Cardiac septum (tissue), 1 donor: ENCODE data around the gene TPM1. TPM values are rescaled to one million over a fixed set of nuclear protein-coding genes. Genes with fewer than 3 reads are reported as not detected.

Experiments used
- DNase-seq: peaks from one replicate; pipeline ENCODE4 v3.0.0-alpha.2; 2020; ENCODE audit warnings: low spot score
- intact Hi-C: fragments of 100-400 bp; cut with DNase I; formaldehyde crosslinking; loops from one replicate; pipeline ENCODE4 v1.14.0; 2022
- total RNA-seq: library from RNA; stranded (reverse); fragmentation: NEBNext Ultra II Directional; extraction: Animal tissue kit (Norgen Biotek cat#: 25700); gene quantifications from one replicate; pipeline ENCODE4 v1.2.1, GENCODE V29; 2021
- donor health status: DM: no; HTN: no; CAD: no.

TPM1 gene
- total RNA-seq, 1 donor from 2014 or later, result 14,297 TPM

DNA sequence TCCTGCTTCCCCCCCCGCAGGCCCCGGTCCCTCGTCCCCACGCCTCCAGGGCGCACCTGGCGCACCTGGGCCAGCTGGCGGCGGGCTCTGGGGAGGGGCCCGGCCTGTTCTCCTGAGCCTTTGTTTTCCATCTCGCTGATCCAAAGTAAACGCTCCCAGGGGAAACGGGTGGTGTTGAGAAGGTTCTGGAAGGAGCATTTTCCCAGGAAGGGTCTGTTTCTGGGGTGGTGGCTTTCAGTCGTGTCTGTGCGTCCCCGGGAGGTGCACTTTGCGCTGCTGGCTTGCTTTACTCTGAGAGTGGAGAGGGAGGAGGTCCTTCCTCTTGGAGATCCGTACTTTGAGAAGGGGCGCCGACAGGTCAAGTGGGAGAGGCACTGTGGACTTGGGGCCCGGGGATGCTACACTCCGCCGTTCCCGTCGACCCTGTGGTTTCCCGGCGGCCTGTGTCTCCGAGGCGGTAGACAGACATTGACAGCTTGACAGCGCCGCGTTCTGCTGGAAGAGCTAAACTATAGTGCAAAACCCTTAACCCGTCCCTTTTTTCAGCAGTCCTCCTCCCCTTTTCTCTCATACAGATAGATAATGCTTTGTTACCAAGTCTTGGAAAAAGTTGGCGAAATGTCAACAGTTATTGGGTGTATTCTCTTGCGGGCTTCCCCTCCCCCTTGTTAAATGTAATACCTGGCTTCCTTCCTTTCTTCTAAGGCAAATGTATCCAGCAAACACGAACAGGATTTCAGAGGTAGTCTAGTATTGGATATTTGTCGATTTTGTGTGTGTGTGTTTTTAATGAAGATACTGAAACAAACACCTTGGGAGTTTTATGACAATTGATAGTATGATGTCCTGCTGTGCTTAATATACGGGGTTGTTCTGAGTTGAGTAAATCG lies 6.5 kb downstream of the TPM1 start:
- intact Hi-C loops, result loop anchor here (2.0 to 10.0 kb wide), 2 partner anchors 44 to 226 kb away; partner anchors contain the start of gene APH1B
- peak; percentile 81 for DNase-seq

DNA sequence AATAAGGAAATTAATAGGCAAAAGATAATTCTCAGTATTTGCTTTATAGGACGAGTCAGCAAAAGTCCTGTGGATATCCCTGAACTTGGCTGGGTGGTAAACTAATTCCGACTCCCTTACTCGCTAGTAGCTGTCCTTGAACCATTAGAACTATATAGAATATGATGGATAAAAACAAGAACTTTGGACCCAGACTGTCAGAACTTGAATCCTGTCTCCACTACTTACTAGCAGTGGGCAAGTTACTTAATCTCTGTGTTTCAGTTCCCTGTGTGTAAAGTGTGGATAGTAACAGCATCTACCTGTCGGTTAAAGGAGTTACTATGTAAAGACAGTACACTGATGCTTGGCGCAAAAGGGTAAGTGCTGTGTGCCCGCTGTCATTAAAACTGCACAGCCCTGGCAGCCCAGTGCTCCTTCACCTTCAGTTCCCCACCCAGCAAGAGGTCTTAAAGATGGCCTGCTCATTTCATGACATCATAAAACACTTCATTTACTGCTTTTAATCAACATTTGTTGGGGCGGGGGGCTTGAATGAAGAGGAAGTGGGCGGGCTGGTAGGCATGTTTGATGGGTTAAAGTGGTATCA lies 7.3 kb downstream of the TPM1 start:
- intact Hi-C loops, result loop anchor here (2.0 to 10.0 kb wide), 3 partner anchors 43 to 225 kb away; partner anchors contain the start of genes APH1B and RPS27L
- no peak for DNase-seq

DNA sequence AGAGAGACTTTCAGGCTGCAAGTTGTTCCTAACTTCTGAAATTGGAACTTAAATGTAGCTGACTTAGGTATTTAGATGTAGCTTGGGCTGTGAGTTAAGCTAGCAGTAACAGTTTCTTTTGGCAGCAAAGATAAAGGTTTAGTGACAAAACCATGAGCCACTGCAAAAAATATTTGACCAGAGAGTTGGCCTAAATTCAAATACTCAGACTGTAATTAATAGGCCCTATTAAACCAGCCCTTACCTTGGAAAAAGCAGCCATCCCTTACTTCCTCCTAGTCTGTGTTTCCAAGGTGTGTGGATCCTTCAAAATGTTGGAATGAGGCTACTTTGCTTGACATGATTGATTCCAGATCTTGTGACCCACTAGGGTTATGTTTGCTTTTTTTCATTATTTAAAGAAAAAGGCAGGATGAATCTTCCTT lies 8.2 kb downstream of the TPM1 start:
- no peak for DNase-seq
- intact Hi-C loops, result loop anchor here (10.0 kb wide), 1 partner anchor 104 kb away; the partner anchor contains the start of gene RPS27L

DNA sequence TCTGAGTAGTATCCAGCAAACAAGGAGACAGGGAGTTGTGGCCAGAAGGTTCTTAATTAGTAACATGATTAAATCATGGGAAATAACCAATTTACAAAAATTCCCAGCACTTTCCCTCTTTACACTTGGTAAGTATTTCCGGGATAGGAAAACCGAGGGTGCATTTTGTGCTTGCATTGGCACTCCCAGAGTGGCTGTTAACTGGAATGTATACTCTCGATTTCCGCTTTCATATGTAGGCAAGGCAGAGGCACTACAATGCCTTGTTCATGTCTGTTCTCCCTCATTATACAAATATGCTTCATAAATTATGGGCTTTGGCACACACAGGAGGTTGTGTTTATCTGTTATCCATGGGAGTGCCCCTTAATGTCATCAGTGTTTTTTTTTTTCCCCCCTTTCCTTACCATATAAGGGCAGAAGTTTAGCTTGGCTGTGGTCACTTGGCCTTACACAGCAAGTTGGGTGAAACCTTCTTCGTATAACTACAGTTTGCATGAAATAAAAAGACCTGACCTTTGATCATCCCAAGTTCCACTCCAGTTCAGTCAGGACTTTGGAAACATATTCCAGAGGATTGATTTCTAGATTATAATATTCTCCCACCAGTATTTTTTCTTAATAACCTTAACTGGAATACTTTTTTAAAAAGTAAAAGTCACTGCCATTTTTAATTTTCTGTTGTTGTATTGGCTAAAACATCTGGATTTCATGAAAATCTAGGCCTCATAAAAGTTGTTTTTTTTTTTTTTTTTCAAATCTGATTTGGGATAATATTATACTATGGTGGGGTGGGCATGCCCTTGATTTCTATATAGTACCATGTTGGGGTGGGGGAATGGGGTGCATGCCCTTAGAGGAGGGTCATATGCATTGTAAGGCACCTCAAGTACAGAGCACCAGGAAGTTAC lies 8.9 kb downstream of the TPM1 start:
- intact Hi-C loops, result loop anchor here (10.0 kb wide), 1 partner anchor 103 kb away; the partner anchor contains the start of gene RPS27L
- DNase-seq, result no peak

DNA sequence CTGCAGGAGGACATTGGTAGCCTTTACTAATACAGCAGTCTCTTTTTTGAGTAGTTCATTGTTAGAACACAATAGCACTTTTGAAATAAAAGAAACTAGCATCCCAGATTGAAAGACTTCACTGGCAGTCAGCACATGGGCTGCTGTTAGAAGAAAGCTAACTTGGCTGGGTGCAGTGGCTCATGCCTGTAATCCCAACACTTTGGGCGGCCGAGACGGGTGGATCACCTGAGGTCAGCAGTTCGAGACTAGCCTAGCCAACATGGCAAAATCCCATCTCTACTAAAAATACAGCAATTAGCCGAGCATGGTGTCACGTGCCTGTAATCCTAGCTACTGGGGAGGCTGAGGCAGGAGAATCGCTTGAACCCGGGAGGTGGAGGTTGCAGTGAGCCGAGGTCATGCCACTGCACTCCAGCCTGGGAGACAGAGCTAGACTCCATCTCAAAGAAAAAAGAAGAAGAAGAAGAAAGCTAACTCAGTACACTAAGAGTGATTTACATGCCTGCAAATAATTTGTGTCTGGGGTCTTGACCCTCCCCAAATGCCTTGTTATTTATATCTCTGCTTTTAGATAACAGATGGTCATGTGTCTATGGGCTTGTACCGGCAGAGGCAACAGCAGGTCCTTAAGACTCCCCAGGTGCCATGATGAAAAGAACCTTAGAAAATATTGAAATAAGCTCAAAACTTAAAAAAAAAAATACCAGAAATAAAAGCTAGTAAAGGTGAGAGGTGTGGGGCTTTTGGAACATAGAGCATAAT lies 9.7 kb downstream of the TPM1 start:
- DNase-seq, result no peak
- intact Hi-C loops, result loop anchor here (10.0 kb wide), 1 partner anchor 103 kb away; the partner anchor contains the start of gene RPS27L

DNA sequence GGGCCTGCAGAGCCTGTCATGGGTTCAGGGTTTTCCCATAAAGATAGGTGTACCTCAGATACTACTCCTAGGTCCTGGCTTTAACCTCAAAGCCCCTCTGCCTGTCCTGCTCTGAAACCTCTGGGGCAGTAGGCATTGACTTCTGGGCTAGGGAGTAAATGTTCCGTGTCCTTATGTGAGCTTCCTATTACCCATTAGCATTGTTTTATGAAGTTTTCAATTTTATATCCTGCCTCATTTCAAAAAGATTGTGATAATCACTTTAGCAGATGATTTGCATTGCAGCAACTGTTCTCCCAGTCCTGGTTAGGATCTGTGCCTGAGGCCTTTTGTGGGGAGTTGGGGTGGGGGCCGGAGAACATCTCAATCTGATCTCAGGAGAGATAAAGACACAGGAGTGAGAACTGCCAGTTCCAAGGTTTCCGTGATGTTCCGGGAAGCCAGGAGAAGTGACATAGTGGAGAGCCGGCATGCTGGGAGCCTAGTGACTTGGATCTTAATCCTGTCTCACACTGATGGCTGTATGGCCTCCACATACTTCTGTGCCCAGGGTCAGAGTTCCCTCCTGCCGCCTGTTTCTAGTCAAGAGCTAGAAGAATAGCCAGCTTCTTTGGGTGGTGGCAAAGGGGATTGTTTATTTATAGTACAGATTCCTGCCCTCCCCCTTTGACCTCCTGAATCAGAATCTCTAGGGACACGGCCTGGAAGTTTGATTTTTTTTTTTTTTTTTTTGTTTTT lies 10.6 kb downstream of the TPM1 start:
- DNase-seq, result peak; percentile 76
- intact Hi-C loops, result loop anchor here (10.0 kb wide), 1 partner anchor 102 kb away; the partner anchor contains the start of gene RPS27L

DNA sequence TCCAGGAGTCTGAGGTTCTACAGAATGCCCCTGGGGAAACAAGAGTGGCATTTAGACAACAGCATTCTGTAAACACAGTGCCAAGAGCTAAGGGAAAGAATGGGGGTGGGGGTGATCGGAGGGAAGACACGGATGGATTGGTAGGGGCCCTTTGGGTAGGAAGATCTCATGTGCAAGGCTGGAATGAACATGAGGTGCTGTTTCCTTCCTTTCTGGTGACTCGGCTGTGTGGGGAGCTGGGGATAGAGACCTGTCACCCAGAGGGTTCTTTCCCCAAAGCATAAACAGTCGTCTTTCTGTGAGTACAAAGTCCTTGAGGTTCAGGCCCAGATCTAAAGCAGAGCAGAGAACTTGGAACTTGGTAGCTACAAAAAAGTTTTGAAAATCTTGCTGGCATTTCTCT lies 11.7 kb downstream of the TPM1 start:
- intact Hi-C loops, result loop anchor here (10.0 kb wide), 1 partner anchor 101 kb away; the partner anchor contains the start of gene RPS27L
- no peak for DNase-seq

DNA sequence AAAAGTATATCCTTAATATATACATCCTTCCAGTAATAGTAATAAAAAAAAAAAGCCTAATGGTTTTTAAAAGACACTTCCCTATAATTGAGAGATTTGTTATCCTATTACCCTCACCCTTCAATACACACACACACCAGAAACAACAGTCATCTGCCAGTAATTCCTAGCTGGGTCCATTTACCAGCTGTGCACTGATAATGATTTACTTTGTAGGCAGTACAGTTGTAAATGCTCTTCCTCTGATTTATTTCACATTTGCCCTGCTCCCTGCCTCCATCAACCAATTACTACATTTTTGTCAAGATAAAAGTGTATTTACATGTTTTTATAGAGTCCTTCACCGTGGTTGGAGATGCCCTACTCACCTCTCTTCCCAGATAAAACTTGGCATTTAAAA lies 12.4 kb downstream of the TPM1 start:
- no peak for DNase-seq
- intact Hi-C loops, result loop anchor here (10.0 kb wide), 1 partner anchor 100 kb away; the partner anchor contains the start of gene RPS27L

DNA sequence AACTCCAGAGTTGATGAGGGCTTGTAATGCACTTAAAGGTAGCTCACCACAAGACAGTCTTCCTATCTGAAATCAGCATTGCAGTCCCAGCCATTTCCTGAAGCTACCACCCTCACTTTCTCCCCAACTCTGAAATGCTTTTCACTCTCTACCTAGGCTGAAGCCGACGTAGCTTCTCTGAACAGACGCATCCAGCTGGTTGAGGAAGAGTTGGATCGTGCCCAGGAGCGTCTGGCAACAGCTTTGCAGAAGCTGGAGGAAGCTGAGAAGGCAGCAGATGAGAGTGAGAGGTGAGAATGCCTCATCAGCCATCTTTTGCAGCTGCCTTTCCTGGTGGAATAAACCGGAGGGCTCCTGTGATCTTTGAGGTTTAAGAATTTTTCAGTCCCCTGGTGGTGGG lies 14.3 kb downstream of the TPM1 start:
- no peak for DNase-seq
- intact Hi-C loops, result loop anchor here (10.0 kb wide), 1 partner anchor 98 kb away; the partner anchor contains the start of gene RPS27L

DNA sequence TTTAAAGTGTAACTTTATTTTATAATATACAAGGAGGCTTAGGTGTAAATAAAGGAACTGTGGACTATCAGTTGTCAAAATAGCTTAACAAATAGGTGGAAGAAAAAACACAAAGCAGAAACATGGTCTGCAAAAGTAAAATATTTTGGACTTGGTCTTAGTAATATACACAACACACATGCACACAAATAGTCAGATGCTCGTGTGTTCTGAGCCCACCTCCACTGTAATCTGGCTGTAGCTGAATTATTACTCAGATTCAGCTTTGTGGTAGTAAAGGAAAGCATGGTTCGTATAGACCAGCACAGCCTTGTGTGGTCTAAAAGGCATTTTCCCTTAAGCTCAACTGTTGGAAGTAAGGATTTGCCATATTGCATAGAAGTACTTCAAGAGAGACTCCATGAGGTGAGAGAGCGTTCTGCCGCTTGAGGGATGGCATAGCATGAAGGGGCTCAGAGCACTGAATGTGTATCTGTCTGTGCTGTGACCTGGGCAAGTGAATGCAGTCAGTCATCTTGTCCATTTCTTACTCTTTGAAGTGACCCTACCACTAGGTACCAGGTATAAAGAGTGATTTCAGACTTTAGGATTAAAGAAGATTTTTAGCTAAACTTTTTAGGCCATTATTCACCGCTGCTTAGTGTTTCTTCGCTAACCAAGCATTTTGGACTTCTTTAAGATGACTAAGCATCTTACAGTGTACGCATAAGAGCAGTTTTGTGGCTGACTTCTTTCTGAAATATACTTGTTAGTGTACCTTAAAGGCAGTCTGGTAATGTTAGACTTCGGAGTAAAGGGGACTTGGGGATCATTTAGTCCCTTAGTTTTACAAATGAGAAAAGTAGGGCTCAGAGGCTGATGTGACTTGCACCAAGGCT lies 15.2 kb downstream of the TPM1 start:
- intact Hi-C loops, result loop anchor here (10.0 kb wide), 1 partner anchor 97 kb away; the partner anchor contains the start of gene RPS27L
- DNase-seq, result no peak

DNA sequence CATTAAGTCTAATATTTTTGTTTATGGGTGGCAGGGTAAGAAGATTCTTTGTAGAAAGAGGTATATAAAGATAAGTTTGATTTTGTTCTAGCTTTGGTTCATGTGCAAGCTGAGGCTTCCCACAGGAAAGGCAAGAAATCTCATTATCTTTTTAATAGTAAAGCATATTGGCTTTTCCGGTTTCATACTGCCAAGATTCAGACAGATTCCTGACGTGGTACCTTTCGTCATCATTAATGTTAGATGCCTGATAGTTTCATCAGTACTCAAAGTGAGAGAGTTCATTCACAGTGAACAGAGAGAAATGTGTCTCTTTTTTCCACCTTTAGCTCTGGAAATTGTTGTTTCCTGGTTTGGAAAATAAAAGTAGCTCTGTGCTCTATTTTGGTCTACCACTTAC lies 16.5 kb downstream of the TPM1 start:
- no peak for DNase-seq

DNA sequence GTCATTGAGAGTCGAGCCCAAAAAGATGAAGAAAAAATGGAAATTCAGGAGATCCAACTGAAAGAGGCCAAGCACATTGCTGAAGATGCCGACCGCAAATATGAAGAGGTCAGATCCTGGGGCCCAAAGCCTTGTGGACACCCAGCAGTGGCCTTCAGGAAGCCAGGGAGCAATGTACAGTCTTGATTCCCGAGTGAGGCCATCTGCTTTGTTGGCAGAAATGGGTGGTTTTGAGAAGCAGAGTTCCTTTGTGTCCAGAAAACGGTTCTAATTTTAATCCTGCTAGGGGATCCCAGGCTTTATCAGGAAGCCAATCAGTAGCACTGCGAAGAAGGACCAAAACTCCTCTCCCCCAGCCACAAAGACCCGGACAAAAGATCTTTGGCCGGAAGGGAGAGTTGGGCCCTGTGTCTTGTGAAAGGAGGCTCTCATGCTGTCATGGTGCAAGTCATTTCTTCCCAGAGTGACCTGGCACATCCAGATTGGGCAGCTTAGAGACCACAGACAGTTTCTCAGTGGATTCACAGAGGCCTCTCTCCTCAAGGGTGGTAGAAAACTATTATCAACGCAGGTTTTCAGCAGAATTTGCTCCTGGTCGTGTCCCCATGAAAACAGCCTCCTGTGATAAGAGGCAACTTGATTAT lies 17.1 kb downstream of the TPM1 start:
- intact Hi-C loops, result loop anchor here (10.0 kb wide), 1 partner anchor 95 kb away; the partner anchor contains the start of gene RPS27L
- DNase-seq, result no peak

More for the DNA sequence above, 16.5 kb downstream of the TPM1 start:
- intact Hi-C loops, result loop anchor here (10.0 kb wide), 1 partner anchor 96 kb away; the partner anchor contains the start of gene RPS27L

DNA sequence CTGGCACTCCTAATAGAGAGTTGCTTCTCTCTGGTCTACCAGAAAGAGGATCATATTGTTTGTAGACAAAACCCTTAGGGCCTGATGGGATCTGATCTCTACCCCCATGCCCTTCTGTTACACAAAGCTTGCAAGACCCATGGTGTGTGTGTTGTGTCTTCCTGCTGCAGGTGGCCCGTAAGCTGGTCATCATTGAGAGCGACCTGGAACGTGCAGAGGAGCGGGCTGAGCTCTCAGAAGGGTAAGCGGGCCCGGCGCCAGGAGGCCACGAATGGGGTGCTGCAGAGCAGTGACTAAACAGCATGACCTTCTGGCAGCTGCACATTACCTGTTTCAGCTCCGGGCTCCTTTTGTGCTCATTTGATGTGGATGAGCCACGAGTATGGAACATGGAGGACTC lies 18.2 kb downstream of the TPM1 start:
- DNase-seq, result no peak
- intact Hi-C loops, result no loop called here

DNA sequence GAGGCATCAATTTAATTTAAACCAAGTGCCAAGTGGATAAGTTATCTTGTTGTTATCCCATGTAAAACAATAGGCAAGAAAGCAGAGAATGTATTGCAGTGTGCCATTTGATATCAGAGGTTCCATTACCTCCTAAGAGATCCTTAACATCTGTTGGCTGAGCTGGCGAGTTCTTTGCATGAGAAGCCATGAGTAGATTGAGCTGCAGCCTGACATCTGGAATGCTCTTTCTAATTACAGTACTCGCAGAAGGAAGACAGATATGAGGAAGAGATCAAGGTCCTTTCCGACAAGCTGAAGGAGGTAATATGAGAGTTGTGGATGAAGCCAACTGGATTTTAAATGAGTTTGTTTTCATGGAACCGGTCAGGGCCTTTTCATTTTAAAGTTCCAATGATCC lies 19.4 kb downstream of the TPM1 start:
- no peak for DNase-seq
- intact Hi-C loops, result no loop called here

DNA sequence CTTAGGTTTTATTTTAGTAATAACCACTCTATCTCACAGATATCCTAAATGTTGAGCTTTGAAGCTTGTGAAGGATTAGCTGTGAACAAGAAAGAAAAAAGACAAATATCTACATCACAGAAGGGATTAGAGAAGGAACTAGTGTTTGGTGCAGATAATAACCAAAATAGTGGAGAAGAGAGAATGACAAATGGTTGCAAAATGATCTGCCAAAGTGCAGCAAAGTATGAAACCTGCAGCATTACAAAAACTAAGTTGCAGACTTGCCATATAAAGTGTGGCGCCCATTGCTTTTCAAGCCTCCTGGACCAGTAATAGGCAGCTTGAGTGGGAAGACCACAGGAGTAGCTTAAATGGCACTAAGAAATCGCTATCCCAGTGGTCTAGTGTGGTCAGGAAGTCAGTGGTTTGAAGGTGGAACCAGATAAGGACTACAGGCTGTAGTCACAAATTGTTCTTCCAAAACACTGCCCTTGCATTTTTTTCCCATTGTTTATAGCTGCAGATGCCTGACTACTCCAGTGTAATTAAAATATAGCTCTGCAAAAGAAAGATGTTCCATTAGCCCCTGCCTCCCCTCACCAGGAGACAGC lies 20.7 kb downstream of the TPM1 start:
- no peak for DNase-seq
- intact Hi-C loops, result no loop called here

DNA sequence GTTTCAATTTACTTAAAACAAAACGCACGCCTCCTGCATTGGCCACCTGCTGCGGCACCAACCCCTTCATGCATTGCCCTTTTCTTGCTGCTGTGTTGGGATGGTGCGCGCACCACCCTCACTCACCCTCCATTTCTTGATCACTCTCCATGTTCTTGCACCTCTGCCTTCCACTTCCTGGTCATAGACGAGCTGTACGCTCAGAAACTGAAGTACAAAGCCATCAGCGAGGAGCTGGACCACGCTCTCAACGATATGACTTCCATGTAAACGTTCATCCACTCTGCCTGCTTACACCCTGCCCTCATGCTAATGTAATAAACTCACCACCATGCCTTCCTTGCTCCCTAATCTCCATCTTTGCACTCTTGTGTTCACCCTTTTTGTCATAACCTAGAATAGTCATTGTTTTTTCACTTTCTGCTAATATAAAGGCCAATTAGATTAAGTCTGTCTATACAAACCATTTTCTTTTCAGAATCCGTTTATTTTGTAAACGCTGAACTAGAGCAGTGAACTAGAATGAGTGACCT lies 21.4 kb downstream of the TPM1 start:
- no peak for DNase-seq
- intact Hi-C loops, result no loop called here
